Neural cell (in vitro differentiated cells): Measurements from ENCODE around the gene IL1RAPL2. TPM values are rescaled to one million over a fixed set of nuclear protein-coding genes. Genes with fewer than 3 reads are reported as not detected.

ENCODE experiments used
- H2AFZ ChIP-seq: fragments of 200-600, 300-800 bp; sonication (generic), shearing (Covaris generic); 2 replicates; pipeline ENCODE4 v1.6.0; 2014; ENCODE audit warnings: low read depth, mild to moderate bottlenecking, antibody characterized with exemption, low read length, moderate library complexity
- H3F3A ChIP-seq: fragments of 200-600 bp; shearing (Covaris generic); 2 replicates; pipeline ENCODE4 v1.6.1; 2016; ENCODE audit warnings: mild to moderate bottlenecking, moderate library complexity, mixed read lengths, antibody characterized with exemption, low read length; ENCODE audit not compliant: insufficient read depth, poor library complexity, severe bottlenecking
- H3K27ac ChIP-seq: fragments of 200-600, 300-800 bp; sonication (generic), shearing (Covaris generic); 2 replicates; pipeline ENCODE4 v1.5.1; 2014; ENCODE audit warnings: mild to moderate bottlenecking, low read length, moderate library complexity
- H3K27me3 ChIP-seq: fragments of 300-800, 200-600 bp; sonication (generic), shearing (Covaris generic); 2 replicates; pipeline ENCODE4 v1.6.0; 2014; ENCODE audit warnings: mild to moderate bottlenecking, low read depth, low read length, moderate library complexity; ENCODE audit not compliant: insufficient read depth
- H3K36me3 ChIP-seq: fragments of 300-800, 200-600 bp; sonication (generic), shearing (Covaris generic); 2 replicates; pipeline ENCODE4 v1.5.1; 2014; ENCODE audit warnings: mild to moderate bottlenecking, antibody characterized with exemption, low read length, moderate library complexity; ENCODE audit not compliant: insufficient read depth
- H3K4me2 ChIP-seq: fragments of 300-800, 200-600 bp; sonication (generic), shearing (Covaris generic); 2 replicates; pipeline ENCODE4 v1.6.0; 2014; ENCODE audit warnings: mild to moderate bottlenecking, low read length
- H3K4me3 ChIP-seq: fragments of 300-800, 200-600 bp; sonication (generic), shearing (Covaris generic); 2 replicates; pipeline ENCODE4 v1.5.1; 2014; ENCODE audit warnings: mild to moderate bottlenecking, low read length, moderate library complexity
- H3K79me2 ChIP-seq: fragments of 200-600 bp; shearing (Covaris generic); replicated peaks from 2 replicates; pipeline ENCODE4 v1.6.0; 2014; ENCODE audit warnings: mild to moderate bottlenecking, low read length, moderate library complexity; ENCODE audit not compliant: insufficient read depth
- H3K9ac ChIP-seq: fragments of 300-800, 200-600 bp; sonication (generic), shearing (Covaris generic); 2 replicates; pipeline ENCODE4 v1.6.1; 2016; ENCODE audit warnings: mild to moderate bottlenecking, low read length, mixed read lengths
- H3K9me2 ChIP-seq: fragments of 200-600 bp; shearing (Covaris generic); 2 replicates; pipeline ENCODE4 v1.6.1; 2016; ENCODE audit warnings: mild to moderate bottlenecking, low read length, mixed read lengths; ENCODE audit not compliant: insufficient read depth
- H3K9me3 ChIP-seq: fragments of 200-600, 300-800 bp; sonication (generic), shearing (Covaris generic); 2 replicates; pipeline ENCODE4 v1.6.1; 2016; ENCODE audit warnings: mild to moderate bottlenecking, mixed run types, low read length, moderate library complexity, mixed read lengths
- H4K20me1 ChIP-seq: fragments of 200-600 bp; shearing (Covaris generic); 2 replicates; pipeline ENCODE4 v1.6.1; 2016; ENCODE audit warnings: mild to moderate bottlenecking, mixed run types; ENCODE audit not compliant: insufficient read depth
- CTCF ChIP-seq: fragments of 450-650 bp; IDR thresholded peaks from 2 replicates; pipeline ENCODE4 v1.5.1; 2014; ENCODE audit warnings: antibody characterized with exemption, mild to moderate bottlenecking, moderate library complexity; ENCODE audit not compliant: poor library complexity, severe bottlenecking
- EP300 ChIP-seq: fragments of 450-650 bp; conservative IDR thresholded peaks from 2 replicates; pipeline ENCODE4 v1.6.1; 2014; ENCODE audit warnings: antibody characterized with exemption, mild to moderate bottlenecking, moderate library complexity; ENCODE audit not compliant: poor library complexity, severe bottlenecking
- EZH2 ChIP-seq: fragments of 200-600, 300-800 bp; shearing (Covaris generic), sonication (generic); IDR thresholded peaks from 2 replicates; pipeline ENCODE4 v1.6.1; 2014; ENCODE audit warnings: antibody characterized with exemption, low read length, borderline replicate concordance, mild to moderate bottlenecking; ENCODE audit not compliant: insufficient read depth, poor library complexity, severe bottlenecking
- MXI1 ChIP-seq: fragments of 450-650 bp; conservative IDR thresholded peaks from 2 replicates; pipeline ENCODE4 v1.6.1; 2014; ENCODE audit warnings: antibody characterized with exemption, mild to moderate bottlenecking; ENCODE audit not compliant: poor library complexity, severe bottlenecking
- POLR2AphosphoS5 ChIP-seq: IDR thresholded peaks from 2 replicates; pipeline ENCODE4 v1.6.1; 2012
- RAD21 ChIP-seq: fragments of 450-650 bp; conservative IDR thresholded peaks from 2 replicates; pipeline ENCODE4 v1.6.1; 2014; ENCODE audit warnings: antibody characterized with exemption, mild to moderate bottlenecking, moderate library complexity
- SMC3 ChIP-seq: fragments of 450-650 bp; conservative IDR thresholded peaks from 2 replicates; pipeline ENCODE4 v1.6.1; 2014; ENCODE audit warnings: antibody characterized with exemption, mild to moderate bottlenecking, moderate library complexity; ENCODE audit not compliant: poor library complexity
- TAF1 ChIP-seq: IDR thresholded peaks from 2 replicates; pipeline ENCODE4 v1.6.1; 2012; ENCODE audit warnings: low read depth
- polyA plus RNA-seq: library from polyadenylated mRNA; depleted of rRNA; stranded (reverse); fragments of >200 nt; gene quantifications from 2 replicates; pipeline ENCODE4 v1.2.3, GENCODE V29; 2014
- TF ChIP-seq, protein P1 (sequence below): IDR thresholded peaks from 2 replicates; pipeline ENCODE4 v1.6.1; 2012; ENCODE audit warnings: borderline replicate concordance

Gene IL1RAPL2
- polyA plus RNA-seq, 1 donor from 2014 or later: not detected

GRCh38 chrX:105543283-105543682, 977.3 kb downstream of the IL1RAPL2 start:
- Histone ChIP-seq H3K27ac (no peak overlapping the region), H3K9me3 (no peaks in the 10 kb centered on the region), H3F3A (no peaks in the 10 kb centered on the region), H4K20me1 (no peaks in the 10 kb centered on the region), H3K79me2 (no peaks in the 10 kb centered on the region), H3K9ac (no peak overlapping the region), H3K9me2 (no peaks in the 10 kb centered on the region), H3K36me3 (no peaks in the 10 kb centered on the region), H2AFZ (no peak overlapping the region), H3K4me2 (no peak overlapping the region), H3K4me3 (no peak overlapping the region), H3K27me3 (no peaks in the 10 kb centered on the region)
- TF ChIP-seq TAF1 (no peak), EP300 (no peak), RAD21 (no peak), CTCF (no peak), POLR2AphosphoS5 (no peak), MXI1 (no peak), SMC3 (no peak), EZH2 (no peak)
- TF ChIP-seq, protein P1, sequence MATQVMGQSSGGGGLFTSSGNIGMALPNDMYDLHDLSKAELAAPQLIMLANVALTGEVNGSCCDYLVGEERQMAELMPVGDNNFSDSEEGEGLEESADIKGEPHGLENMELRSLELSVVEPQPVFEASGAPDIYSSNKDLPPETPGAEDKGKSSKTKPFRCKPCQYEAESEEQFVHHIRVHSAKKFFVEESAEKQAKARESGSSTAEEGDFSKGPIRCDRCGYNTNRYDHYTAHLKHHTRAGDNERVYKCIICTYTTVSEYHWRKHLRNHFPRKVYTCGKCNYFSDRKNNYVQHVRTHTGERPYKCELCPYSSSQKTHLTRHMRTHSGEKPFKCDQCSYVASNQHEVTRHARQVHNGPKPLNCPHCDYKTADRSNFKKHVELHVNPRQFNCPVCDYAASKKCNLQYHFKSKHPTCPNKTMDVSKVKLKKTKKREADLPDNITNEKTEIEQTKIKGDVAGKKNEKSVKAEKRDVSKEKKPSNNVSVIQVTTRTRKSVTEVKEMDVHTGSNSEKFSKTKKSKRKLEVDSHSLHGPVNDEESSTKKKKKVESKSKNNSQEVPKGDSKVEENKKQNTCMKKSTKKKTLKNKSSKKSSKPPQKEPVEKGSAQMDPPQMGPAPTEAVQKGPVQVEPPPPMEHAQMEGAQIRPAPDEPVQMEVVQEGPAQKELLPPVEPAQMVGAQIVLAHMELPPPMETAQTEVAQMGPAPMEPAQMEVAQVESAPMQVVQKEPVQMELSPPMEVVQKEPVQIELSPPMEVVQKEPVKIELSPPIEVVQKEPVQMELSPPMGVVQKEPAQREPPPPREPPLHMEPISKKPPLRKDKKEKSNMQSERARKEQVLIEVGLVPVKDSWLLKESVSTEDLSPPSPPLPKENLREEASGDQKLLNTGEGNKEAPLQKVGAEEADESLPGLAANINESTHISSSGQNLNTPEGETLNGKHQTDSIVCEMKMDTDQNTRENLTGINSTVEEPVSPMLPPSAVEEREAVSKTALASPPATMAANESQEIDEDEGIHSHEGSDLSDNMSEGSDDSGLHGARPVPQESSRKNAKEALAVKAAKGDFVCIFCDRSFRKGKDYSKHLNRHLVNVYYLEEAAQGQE: no peak

DNA sequence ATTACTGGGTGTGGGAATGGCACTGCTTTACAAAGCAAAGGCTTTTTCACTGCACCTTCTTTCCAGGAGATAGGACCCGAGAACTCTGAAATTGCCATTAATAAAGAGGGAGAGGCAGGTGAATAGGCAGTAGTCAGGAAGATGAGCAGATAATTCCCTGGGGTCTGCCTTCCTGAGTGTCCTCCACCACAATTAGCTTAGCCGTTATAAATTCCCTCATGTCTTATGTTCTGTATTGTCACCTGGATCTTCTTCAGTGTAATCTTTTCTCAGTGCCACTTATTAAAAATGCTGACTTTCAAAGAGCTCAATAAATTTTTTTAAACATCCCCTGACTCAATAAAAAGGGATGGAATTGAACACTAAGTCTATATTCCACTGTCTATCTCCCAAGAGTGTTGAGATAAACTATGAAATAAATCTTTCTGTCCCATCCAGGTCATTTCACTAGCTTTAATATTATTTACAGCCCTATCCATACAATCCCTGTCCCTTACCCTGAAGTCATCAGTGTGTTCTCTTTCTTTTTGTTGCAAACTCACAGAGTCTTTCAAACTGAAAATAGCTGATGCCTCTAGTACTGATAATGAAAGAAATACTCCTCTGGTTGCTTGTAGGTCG, 984.2 kb downstream of the IL1RAPL2 start:
- Histone ChIP-seq H3K9me3 (no peaks in the 10 kb centered on the region), H3K4me2 (no peak overlapping the region), H3K27ac (no peak overlapping the region), H3K27me3 (no peaks in the 10 kb centered on the region), H2AFZ (no peak overlapping the region), H3K9ac (no peak overlapping the region), H3K9me2 (no peaks in the 10 kb centered on the region), H3K36me3 (no peaks in the 10 kb centered on the region), H3K4me3 (no peak overlapping the region), H3K79me2 (no peaks in the 10 kb centered on the region), H3F3A (no peaks in the 10 kb centered on the region), H4K20me1 (no peaks in the 10 kb centered on the region)
- TF ChIP-seq POLR2AphosphoS5 (no peak), EZH2 (no peak), EP300 (no peak), RAD21 (no peak), SMC3 (no peak), TAF1 (no peak), MXI1 (no peak), CTCF (no peak)
- TF ChIP-seq, protein P1: no peak
